ENCODE measurements around the gene ARHGAP22. TPM values are rescaled to one million over a fixed set of nuclear protein-coding genes. Genes with fewer than 3 reads are reported as not detected.

ARHGAP22 gene
- total RNA-seq, 3 donors from 2014 or later (not counting 1 experiment from before 2014, with no cell fraction given), result 0.21 to 0.40 TPM; not detected in 1

DNA sequence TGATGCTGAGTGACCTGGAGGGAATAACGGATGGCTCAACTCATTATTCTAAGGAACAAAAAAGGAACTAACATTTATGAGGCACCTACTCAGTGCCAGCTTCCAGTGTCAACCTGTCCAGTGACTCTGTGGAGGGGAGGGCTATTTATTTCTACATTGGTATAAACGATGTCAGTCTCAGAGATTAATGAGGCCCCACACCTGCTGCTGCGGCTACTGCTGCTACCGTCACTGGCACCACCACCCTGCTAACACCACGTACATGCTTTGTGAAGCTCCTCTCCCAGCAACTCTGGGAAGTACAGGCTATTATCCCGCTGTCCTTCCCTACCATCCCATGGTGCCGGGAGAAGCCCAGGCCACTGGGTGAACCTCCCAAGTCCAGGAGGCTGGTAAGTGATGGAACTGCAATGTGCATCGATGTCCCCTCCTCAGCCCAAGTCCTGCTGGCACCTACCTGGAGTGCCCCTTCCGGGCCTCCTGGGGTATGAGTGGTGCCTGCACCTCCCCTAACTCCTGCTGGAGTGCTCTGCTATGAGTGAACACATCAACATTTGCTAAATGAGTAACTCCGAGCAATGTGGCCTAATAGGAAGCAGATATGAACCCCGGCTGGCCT is 101.5 kb downstream of the ARHGAP22 start:
- Histone ChIP-seq H3K27ac (ENCODE audit: low read length) (no peak overlapping the region), H3K36me3 (ENCODE audit: control insufficient read depth, insufficient read depth, low read length) (no peaks in the 10 kb centered on the region), H3K4me3 (ENCODE audit: low read length) (no peak overlapping the region), H3K27me3 (ENCODE audit: control insufficient read depth, insufficient read depth, low read length) (no peaks in the 10 kb centered on the region), H3K4me1 (ENCODE audit: control insufficient read depth, insufficient read depth, low read length) (no peaks in the 10 kb centered on the region), H3K9me3 (ENCODE audit: control insufficient read depth, insufficient read depth, low read length) (no peaks in the 10 kb centered on the region)
- DNase-seq, result no peak
- Mint-ChIP-seq H3K36me3 (no peaks in the 10 kb centered on the region), H3K27ac (no peak overlapping the region), H3K27me3 (ENCODE audit: low read depth in 2 of 2) (peaks cover 6 to 7% of the 10 kb centered on the region in 2 donors), H3K4me3 (no peak overlapping the region), H3K4me1 (no peaks in the 10 kb centered on the region), H3K9me3 (no peaks in the 10 kb centered on the region)
- ATAC-seq, result no peak
- intact Hi-C loops (cut with micrococcal nuclease), result no loop called here
- WGBS (ENCODE audit: insufficient coverage), result 86% methylated on average over 11 of the region's 11 CpGs
- TF ChIP-seq, protein P1, sequence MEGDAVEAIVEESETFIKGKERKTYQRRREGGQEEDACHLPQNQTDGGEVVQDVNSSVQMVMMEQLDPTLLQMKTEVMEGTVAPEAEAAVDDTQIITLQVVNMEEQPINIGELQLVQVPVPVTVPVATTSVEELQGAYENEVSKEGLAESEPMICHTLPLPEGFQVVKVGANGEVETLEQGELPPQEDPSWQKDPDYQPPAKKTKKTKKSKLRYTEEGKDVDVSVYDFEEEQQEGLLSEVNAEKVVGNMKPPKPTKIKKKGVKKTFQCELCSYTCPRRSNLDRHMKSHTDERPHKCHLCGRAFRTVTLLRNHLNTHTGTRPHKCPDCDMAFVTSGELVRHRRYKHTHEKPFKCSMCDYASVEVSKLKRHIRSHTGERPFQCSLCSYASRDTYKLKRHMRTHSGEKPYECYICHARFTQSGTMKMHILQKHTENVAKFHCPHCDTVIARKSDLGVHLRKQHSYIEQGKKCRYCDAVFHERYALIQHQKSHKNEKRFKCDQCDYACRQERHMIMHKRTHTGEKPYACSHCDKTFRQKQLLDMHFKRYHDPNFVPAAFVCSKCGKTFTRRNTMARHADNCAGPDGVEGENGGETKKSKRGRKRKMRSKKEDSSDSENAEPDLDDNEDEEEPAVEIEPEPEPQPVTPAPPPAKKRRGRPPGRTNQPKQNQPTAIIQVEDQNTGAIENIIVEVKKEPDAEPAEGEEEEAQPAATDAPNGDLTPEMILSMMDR (IDR thresholded peaks at IDR 0.05), result no peak

DNA sequence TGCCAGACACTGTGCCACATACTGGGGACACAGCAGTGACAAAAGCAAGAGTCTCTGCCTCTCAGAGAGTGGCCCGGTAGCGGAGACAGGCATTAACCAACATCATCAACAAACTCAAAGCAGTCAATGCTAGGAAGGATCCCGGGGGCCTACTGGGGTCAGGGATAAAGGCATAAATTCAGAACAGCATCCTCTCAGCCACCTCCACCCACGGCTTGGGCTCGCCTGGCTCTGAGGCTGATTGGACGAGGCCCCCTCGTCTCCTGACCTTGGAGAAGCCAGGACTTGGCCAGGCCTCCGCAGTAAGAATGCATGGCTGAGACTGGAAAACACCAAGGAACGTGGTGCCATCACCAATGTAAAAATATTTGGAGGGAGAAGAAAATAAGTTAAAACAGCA is 102.1 kb downstream of the ARHGAP22 start:
- DNase-seq (no peak), ATAC-seq (no peak)
- no peaks in the 10 kb centered on the region for H3K4me1 Mint-ChIP-seq
- intact Hi-C loops (cut with micrococcal nuclease), result no loop called here
- WGBS (ENCODE audit: insufficient coverage), result 89% methylated on average over 9 of the region's 9 CpGs
- Histone ChIP-seq H3K36me3 (ENCODE audit: control insufficient read depth, insufficient read depth, low read length) (no peaks in the 10 kb centered on the region), H3K4me1 (ENCODE audit: control insufficient read depth, insufficient read depth, low read length) (no peaks in the 10 kb centered on the region), H3K27ac (ENCODE audit: low read length) (no peak overlapping the region), H3K27me3 (ENCODE audit: control insufficient read depth, insufficient read depth, low read length) (no peaks in the 10 kb centered on the region), H3K4me3 (ENCODE audit: low read length) (no peak overlapping the region), H3K9me3 (ENCODE audit: control insufficient read depth, insufficient read depth, low read length) (no peaks in the 10 kb centered on the region)
- no peaks in the 10 kb centered on the region for H3K36me3 Mint-ChIP-seq
- no peak overlapping the region for H3K4me3 Mint-ChIP-seq
- H3K9me3 Mint-ChIP-seq, result no peaks in the 10 kb centered on the region
- TF ChIP-seq, protein P1 (IDR thresholded peaks at IDR 0.05), result no peak
- H3K27ac Mint-ChIP-seq, result no peak overlapping the region
- peaks cover 6 to 7% of the 10 kb centered on the region in 2 donors for H3K27me3 Mint-ChIP-seq (ENCODE audit: low read depth in 2 of 2)

DNA sequence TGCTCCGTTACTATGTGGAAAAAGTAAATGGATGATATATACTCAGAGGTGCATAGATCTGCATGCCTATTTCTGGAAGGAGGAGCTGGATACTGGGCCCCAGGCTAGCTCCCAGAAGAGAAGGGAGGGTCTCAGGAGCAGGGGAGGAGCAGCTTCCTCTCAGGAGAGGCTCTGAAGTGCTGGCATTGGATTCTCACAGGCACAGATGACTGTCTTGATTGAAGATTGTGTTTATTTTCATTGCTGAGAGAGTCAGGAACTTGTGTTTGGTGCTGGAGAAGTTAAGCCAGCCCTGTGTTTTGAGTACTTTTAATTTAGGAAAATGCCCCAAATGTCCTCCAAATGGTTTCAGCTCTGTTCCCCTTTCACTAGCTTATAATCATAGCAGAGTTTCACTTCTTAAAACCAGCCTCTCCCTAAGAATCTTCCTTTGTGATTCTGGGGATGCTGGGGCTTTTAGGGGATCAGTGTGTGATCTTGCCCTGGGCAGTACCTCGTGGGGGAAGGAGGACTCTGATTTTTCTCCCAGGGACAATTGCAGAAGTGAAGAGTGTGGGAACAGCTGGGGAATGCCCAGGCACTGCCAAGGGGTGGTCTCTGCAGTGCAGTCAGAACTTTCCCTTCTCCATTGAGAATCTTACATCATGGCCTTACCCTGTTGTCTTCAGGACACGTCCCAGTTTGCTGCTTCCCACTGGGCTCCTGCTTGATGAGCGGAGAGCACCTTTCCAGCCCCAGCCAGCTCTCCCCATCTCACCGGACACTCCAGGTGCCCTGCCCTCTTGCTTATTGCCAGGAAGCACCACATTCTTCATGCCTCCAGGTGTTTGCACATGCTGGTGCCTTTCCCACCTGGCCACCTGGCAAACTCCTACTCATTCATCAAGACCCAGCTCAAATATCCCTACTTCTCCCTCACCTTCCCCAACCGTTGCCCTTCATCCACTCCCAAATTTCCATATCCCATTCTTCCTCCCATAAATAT is 102.8 kb downstream of the ARHGAP22 start:
- no peaks in the 10 kb centered on the region for H3K9me3 Mint-ChIP-seq
- Histone ChIP-seq H3K4me3 (ENCODE audit: low read length) (no peak overlapping the region), H3K4me1 (ENCODE audit: control insufficient read depth, insufficient read depth, low read length) (no peaks in the 10 kb centered on the region), H3K36me3 (ENCODE audit: control insufficient read depth, insufficient read depth, low read length) (no peaks in the 10 kb centered on the region), H3K9me3 (ENCODE audit: control insufficient read depth, insufficient read depth, low read length) (no peaks in the 10 kb centered on the region), H3K27ac (ENCODE audit: low read length) (no peak overlapping the region), H3K27me3 (ENCODE audit: control insufficient read depth, insufficient read depth, low read length) (no peaks in the 10 kb centered on the region)
- TF ChIP-seq, protein P1 (IDR thresholded peaks at IDR 0.05), result no peak
- intact Hi-C loops (cut with micrococcal nuclease), result no loop called here
- DNase-seq (no peak), ATAC-seq (no peak)
- 70% methylated on average over 6 of the region's 6 CpGs for WGBS (ENCODE audit: insufficient coverage)
- H3K4me1 Mint-ChIP-seq, result no peaks in the 10 kb centered on the region
- no peak overlapping the region for H3K27ac Mint-ChIP-seq
- no peaks in the 10 kb centered on the region for H3K36me3 Mint-ChIP-seq
- peaks cover 6 to 7% of the 10 kb centered on the region in 2 donors for H3K27me3 Mint-ChIP-seq (ENCODE audit: low read depth in 2 of 2)
- H3K4me3 Mint-ChIP-seq, result no peak overlapping the region
